ENCODE measurements around the gene CHN1. TPM values are rescaled to one million over a fixed set of nuclear protein-coding genes. Genes with fewer than 3 reads are reported as not detected.
A peak's percentile ranks its signal among the peaks of the same experiment; 100 is the strongest.

CHN1 gene, protein sequence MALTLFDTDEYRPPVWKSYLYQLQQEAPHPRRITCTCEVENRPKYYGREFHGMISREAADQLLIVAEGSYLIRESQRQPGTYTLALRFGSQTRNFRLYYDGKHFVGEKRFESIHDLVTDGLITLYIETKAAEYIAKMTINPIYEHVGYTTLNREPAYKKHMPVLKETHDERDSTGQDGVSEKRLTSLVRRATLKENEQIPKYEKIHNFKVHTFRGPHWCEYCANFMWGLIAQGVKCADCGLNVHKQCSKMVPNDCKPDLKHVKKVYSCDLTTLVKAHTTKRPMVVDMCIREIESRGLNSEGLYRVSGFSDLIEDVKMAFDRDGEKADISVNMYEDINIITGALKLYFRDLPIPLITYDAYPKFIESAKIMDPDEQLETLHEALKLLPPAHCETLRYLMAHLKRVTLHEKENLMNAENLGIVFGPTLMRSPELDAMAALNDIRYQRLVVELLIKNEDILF
- 0.54 TPM for total RNA-seq

DNA sequence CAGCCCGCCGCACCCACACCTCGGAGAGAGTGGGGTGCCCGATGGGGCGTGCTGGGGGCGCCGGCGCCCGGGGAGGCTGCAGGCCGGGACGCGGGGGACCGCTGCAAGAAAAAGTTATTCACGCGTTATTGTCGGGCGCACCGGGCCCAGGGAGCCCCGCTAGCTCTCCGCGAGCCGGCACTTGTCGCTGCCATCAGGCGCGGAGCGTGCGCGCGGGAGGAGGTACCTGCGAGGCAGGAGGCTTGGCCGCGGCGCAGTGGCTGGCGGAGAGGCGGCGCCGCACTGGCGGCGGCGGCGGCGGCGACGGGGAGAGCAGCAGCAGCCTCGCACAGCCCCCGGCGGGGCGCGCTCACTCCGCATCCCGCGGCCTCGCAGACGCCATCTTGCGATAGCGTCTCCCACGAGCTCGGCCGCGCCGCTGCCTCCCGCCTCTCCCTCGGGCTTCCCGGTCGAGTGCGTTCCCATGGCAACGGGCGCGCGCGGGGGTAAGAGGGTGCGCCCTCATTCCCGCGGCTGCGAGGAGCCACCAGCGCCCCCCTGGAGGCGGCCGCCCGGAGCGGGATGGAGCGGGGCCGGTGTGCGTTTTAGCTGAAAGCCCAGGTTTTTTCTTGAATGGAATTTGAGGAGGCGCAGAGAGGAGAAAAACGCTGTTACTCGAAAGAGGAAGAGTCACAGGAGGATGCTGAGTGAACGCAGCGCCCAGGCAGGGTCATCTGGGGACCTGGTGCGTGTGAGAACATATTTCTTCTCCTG, at the start of gene CHN1:
CHN1 (minus strand) TSS at position 402 of the 753 bp plus-strand sequence. CDS start 469 bp downstream, outside the sequence.
- peak; percentile 38 to 61 (median 59) for DNase-seq (ENCODE audit: low read depth in 2 of 3, low spot score in 2 of 3)

DNA sequence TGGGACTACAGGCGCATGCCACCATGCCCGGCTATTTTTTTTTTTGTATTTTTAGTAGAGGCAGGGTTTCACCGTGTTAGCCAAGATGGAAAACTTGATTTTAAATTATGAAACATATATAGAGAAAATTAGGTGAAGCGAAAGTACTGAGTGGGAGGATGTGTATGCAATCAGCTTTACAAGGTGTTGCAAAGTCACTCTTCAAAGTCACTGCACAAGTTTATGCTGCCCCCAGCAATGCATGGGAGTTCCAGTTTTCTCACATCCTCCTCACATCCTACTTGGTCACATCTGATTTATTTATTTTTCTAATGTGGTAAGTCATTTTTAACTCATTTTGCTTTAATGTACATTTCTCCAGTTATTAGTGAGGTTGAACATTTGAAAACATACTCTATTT, 49.2 kb upstream of the CHN1 start:
- no peak for DNase-seq (ENCODE audit: low read depth in 2 of 3, low spot score in 2 of 3)

DNA sequence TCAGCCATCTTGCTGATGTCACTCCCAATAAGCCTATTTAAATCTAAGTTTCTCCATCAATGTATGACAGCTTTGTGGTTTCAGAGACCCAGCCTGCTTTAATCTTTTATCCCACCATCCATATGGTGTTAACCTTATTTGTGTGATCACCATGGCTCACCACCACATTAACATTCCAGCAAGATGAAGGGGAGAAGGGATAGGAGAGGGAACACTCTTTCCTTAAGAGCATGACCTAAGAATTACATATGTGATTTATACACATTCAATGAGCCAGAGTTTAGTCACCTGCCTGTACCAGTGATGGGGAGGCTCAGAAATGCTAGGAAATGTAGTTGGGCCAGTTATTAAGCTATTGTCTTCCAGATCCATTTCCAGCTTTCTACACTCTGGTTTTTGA, 44.5 kb upstream of the CHN1 start:
- DNase-seq (ENCODE audit: low read depth in 2 of 3, low spot score in 2 of 3): no peak

DNA sequence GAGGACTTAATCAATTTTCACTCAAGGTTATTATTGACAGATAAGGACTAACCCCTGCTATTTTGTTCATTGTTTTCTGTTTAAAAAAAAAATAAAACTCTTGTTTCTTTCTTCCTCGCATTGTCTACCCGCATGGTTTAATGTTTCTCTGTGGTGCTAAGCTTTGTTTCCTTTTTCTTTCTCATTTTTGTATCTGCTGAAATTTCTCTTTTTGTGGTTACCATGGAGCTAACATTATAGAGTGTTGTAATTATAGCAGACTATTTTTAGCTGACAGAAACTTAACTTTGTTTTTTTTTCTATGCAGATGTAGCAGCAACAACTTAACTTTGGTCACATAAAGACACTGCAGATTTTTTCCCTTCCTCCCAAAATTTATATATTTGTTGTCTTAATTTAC, 43.1 kb upstream of the CHN1 start:
- peak in 1 of 3 donors; percentile 11 for DNase-seq (ENCODE audit: low read depth in 2 of 3, low spot score in 2 of 3)

DNA sequence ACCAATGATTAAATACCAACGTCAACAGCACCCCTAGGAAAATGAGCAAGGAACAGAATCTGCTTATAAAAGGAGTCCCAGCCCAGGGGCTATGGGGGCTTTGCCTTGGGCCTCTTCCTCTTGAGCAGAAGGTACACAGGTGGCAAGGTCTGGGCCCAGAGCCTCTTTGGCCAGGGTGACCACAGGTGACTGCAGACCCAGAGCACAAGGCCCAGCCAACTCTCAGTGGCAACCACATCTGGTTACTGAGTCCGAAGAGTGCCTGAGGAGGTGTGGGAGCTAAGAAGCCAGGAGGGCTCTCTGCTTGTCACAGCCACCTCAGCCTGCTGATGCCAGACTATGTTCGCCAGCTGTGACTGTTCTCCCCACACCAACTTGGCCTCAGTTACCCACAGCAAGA, 34.3 kb upstream of the CHN1 start:
- no peak for DNase-seq (ENCODE audit: low read depth in 2 of 3, low spot score in 2 of 3)

DNA sequence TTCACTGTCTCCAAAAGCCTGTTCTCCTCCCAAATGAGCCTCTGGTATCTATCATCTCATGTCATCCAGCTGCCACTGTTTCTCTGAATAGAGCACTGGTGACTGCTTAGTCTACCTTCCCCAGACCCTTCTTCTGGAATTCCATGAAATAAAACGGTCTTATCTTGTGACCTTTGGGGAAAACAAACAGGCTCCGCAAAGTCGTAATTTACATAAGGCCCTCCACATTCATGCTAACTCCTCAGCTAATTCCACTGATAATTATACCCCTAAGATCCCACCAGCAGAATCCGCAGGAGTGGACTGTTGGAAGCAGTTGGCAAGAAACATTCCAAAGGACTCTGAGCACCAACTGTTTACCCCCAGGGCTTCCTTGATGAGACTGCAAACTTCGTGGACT, 33.9 kb upstream of the CHN1 start:
- DNase-seq (ENCODE audit: low read depth in 2 of 3, low spot score in 2 of 3): no peak

DNA sequence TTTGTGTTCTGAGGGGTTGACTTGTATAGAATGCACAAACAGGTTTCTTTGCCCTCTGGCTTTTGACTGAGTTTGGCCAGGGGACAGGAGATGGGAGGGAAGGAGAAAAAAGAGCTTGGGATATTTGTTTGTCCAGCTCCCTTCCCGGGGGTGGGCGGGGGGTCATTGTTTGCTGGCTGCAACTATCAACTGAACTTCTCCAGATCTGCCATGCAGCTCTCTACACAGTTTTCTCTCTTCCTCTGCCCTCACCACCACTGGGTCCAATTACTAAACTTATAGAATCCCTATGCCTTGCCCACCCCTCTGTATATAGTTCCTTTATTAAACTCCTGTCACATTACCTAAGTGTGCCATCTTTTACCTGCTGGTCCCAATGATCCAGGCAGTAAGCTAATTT, 32.8 kb upstream of the CHN1 start:
- DNase-seq (ENCODE audit: low read depth in 2 of 3, low spot score in 2 of 3): no peak

DNA sequence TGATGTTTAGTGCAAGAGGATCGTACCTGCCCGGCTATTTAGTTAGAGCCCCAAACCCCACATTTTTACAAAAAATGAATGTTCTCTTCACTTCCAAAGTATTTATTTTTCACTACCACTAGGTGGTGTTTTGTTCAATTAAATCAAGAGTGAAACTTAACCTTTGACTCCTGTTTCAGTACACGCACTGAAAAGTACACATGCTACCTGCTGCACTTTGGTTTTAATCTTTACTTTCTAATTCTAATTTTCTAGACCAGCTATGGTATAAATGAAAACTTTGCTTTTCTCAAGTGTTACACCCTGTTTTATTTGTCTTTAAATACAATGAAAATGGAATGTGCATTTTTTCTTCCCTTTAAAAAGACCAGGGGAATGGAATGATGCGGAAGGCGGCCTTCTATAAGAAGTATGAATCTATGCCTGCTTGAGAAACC, 31.4 kb upstream of the CHN1 start:
- DNase-seq (ENCODE audit: low read depth in 2 of 3, low spot score in 2 of 3): peak; percentile 13 to 63 (median 29)

DNA sequence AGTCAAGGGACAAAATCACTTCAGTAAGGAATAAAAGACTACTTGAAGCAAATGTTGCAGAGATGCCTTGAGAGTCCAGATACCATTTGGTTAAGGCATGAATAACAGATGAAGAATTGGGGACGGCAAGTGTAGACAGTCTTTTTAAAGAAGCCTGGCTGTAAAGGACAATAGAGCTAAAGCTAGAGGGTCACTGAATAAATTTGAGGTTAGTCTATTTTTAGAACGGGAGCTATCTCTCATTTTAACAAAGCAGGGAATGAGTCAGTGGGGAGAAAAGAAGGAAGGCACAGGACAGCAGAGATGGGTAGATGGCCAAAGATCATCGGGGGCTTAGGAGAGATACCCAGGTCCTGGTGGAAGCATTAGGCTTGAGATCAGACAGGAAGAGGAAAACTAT, 30.6 kb upstream of the CHN1 start:
- no peak for DNase-seq (ENCODE audit: low read depth in 2 of 3, low spot score in 2 of 3)

DNA sequence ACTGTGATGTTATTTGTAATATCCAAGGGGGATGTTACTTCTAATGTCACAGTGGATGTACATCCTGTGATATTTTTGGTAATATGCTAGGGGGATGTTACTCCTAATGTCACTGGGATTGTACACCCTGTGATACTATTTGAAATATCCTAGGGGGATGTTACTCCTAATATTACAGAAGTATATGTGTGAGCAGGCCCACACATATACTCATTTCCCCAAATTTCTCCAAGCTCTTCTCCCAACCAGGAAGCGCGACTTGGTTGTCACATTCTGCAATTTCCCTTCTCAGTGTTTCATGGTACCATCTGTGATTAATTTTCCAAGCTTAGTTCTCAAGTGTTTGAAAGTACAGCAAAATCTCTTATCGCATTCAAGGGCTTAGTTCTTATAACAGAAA, 29.5 kb upstream of the CHN1 start:
- DNase-seq (ENCODE audit: low read depth in 2 of 3, low spot score in 2 of 3): no peak

DNA sequence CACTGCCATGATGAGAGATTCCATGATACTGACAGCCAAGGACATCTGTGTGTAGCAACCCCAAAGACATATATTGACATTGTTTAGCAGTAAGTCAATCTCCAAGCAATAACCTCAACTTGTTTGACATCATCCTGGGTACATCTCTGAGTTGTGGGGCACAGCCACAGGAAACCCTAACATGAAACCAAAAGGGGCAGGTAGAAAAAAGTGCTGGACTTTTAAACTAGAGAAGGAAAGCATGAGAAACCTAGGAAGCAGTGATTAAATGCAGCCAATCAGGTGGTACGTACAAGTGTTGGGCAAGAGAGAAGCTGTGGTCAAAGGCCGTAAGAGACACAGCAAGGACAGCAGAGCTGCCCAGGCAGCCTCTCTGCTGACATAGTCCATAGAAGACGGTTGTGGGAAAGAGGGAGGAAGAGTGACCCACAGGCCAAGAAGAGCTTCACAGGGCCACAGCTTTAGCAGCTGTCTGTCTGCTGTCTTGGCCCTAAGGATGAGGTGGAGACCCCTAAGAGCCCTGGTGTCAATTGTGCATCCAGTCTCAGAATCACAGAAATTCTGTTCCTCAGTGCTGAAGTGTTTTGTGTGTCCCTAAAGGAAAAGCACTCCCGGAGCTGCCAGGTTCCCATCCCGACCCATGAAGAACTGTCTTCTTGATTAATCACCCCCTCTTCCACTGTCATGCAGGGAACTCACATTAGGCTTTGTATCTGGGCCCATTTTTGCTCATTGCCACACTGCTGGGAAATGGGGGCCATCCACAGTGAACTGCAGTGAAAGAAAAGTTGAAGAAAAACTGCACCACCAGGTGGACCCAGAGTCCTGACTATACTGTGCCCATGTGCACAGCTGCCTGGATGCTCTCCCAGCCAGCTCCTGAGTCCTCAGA, 25.4 kb upstream of the CHN1 start:
- DNase-seq (ENCODE audit: low read depth in 2 of 3, low spot score in 2 of 3): peak in 2 of 3 donors; percentile 26 to 50

DNA sequence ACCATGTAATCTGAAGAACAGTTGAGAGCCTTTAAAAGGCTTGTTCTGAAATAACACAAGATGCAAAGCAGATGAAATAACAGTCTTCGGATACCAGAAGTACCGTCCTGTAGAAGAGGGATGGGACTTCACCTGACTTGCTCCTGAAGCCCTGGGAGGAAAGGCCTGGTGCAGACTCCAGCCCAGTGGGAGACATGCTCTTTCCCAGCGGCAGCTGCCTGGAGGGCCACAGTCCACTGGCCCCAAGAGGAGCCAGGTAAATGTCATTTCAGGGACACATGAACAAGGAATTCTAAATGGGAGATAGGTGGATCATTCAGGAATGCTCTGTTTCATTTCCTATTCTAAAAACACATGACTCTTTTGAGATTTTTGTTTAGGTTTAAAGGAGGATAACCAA, 22.6 kb upstream of the CHN1 start:
- DNase-seq (ENCODE audit: low read depth in 2 of 3, low spot score in 2 of 3): no peak

DNA sequence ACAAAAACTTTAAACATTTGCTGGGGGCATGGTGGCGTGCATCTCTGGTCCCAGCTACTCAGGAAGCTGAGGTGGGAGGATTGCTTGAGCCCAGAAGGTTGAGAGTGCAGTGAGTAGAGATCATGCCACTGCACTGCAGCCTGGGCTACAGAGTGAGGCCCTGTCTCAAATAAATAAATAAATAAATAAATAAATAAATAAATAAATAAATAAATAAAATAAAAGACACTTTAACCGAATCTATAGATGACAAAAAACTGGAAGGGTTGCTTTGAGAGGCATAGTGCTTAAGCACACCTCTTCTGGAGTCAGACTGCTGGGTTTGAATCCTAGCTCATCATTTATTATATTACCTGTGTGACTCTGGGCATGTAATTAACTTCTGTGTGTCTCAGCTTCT, 21.2 kb upstream of the CHN1 start:
- no peak for DNase-seq (ENCODE audit: low read depth in 2 of 3, low spot score in 2 of 3)

DNA sequence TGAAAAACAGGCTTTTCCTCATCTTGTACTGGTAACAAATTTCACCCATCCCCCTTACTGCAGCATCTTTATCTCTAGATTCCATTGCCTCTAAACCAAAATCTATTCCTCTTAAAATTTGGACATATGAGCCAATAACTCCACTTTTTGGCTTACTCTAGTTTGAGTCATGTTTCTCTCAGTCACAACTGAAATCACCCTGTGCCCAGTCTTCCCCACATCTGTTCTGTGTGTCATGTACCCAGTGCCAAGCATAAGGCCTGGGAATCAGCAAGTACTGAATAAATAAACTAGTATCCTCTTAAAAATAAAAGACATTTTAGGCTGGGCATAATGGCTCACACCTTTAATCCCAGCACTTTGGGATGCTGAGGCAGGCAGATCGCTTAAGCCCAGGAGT, 20.8 kb upstream of the CHN1 start:
- no peak for DNase-seq (ENCODE audit: low read depth in 2 of 3, low spot score in 2 of 3)

DNA sequence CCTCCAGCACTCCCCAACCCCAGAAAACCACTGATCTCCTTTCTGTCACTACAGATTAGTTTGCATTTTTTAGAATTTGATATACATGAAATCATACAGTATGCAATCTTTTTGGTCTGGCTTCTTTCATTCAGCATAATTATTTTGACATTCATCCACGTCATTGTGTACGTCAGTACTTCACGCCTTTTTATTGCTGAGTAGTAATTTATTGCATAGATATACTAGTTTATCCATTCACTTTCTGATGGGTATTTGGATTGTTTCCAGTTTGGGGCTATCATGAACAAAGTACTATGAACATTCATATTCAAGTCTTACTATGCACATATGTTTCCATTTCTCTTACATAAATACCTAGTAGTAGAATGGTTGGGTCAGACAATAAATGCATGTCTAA, 20.1 kb upstream of the CHN1 start:
- DNase-seq (ENCODE audit: low read depth in 2 of 3, low spot score in 2 of 3): no peak

DNA sequence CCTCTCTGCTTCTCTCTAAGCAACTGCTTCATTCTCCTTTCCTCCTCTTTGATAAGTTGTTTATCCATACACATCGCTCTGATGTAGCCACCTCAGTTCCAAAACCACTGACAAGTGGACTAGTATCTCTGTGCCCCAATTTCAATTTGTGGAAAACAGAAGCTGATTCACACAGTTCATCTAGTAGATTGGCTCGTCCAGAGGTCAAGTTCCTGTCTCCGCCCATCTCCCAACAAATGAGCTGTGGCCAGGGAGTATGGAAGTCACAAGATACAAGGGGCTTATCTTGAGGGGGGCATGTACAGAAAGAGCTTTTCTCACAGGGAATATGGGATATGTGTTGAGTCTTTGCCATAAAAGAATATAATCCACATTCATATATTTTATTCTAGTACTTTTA, 17.7 kb upstream of the CHN1 start:
- no peak for DNase-seq (ENCODE audit: low read depth in 2 of 3, low spot score in 2 of 3)

DNA sequence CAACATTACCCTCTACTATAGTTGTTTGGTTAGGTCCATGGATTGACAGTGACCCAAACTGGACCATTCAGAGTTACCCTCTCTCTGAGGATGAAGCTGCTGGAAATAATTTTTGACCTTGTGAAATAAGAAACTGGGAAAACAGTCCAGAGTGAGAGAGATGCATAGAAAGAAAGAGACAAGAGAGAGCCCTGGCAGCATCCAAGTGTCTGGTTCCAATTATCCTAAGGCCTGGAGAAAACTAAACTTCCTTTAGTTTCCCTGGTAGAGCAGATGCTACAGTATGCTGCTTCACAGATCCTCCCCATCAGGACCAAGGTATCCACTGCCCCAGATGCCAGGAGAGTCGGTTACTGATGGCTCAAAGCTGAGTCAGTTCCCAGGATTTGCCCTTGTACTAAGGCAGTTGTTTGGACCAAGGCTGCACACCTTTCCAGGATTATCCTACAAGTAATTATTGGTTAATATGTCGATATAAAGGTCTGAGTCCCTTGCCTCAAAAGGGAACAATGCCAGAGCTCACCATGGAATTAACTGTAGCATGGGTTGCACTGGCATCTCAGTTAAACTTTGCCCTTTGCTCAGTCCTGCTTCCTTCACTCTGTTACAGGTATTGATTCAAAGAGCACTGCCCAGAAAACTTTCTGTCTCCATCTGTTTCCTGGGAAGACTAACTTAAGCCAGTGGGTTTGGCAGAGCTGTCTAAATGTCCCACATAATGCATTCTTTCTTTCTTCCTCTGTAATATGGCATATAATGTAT, 14.6 kb upstream of the CHN1 start:
- no peak for DNase-seq (ENCODE audit: low read depth in 2 of 3, low spot score in 2 of 3)

DNA sequence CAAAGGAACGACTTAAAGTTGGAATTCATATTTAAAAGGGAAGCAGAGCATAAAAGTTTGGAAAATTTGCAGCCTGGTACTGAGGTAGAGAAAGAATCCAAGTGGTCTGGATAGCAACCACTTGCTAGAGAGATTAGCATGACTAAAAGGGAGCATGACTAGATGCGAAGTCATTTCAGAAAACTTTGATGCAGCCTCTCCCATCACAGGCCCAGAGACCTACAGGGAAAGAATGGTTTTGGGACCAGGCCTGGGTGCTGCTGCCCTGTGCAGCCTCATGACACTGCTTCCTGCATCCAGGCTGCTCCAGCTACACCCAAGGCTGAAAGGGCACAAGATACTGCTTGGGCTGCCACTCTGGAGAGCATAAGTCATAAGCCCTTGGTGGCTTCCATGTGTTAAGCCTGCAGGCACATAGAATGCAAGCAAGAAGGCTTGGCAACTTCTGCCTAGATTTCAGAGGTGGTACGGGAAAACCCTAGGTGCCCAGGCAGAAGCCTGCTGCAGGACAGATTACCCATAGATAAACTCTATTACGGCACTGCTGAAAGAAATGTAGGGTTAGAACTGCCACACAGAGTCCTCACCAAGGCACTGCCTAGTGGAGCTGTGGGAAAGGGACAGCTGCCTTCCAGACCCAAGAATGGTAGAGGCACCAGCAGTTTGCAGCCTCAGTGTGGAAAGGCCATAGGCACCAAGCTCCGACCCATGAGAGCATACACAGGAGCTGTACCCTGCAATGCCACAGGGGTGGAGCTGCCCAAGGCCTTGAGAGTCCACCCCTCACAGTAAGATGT, 12.6 kb upstream of the CHN1 start:
- DNase-seq (ENCODE audit: low read depth in 2 of 3, low spot score in 2 of 3): no peak

DNA sequence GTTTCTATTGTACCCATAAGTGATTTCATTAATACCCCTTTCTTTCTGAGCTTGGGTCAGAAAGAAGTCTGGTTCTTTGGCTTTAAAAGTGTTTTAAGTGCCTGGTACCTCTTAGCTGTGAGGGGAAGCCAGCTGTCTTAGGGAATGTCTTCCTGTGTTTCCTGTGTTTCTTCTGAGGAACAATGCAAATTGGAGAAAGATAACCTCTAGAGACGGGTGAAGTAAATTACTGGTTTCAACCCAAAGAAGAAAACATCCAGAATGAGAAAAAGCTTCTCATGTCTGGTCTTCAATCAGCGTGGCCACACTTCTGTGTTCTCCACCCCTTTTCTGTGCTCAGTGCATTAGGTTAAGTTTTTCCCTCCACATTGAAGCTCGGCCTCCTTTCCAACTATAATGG, 10.2 kb upstream of the CHN1 start:
- no peak for DNase-seq (ENCODE audit: low read depth in 2 of 3, low spot score in 2 of 3)

Measured in hematopoietic multipotent progenitor cell (in vitro differentiated cells).